Inflammatory macrophage treated with lipopolysaccharide for 1 hour (primary cell): ENCODE results near the gene PRR7.

Experiments used
- DNase-seq, 2 donors: peaks; one replicate each; pipeline ENCODE4 v3.0.0-alpha.2; 2020 to 2022

The PRR7 gene

GRCh38 chr5:177425196-177425800 is 21.3 kb upstream of the PRR7 start:
- DNase-seq: no peak

GRCh38 chr5:177425801-177426565 is 20.6 kb upstream of the PRR7 start:
- peak; percentile 100 for DNase-seq

GRCh38 chr5:177426566-177427210 is 19.9 kb upstream of the PRR7 start, which contains the start of gene GRK6:
TSS of gene GRK6 (plus strand) at chr5:177426676. CDS start at chr5:177426846, 170 bp downstream.
- no peak for DNase-seq

- DNase-seq: no peak
These were observed 19.3 kb upstream of the PRR7 start for GRCh38 chr5:177427211-177427822.

GRCh38 chr5:177427919-177428573 is 18.6 kb upstream of the PRR7 start:
- peak; percentile 27 to 28 for DNase-seq

- DNase-seq: no peak
These were observed 17.9 kb upstream of the PRR7 start for GRCh38 chr5:177428574-177429217.

GRCh38 chr5:177429248-177430040 is 17.2 kb upstream of the PRR7 start:
- peak; percentile 95 to 98 for DNase-seq

- no peak for DNase-seq
These were observed 16.3 kb upstream of the PRR7 start for GRCh38 chr5:177430140-177430951.

GRCh38 chr5:177430972-177431316 is 15.7 kb upstream of the PRR7 start:
- no peak for DNase-seq

GRCh38 chr5:177431317-177432142 is 15.1 kb upstream of the PRR7 start:
- no peak for DNase-seq

GRCh38 chr5:177432143-177432838 is 14.3 kb upstream of the PRR7 start:
- no peak for DNase-seq

- no peak for DNase-seq
These were observed 13.6 kb upstream of the PRR7 start for GRCh38 chr5:177432839-177433657.

- no peak for DNase-seq
These were observed 12.9 kb upstream of the PRR7 start for GRCh38 chr5:177433658-177434217.

- DNase-seq: no peak
These were observed 12.2 kb upstream of the PRR7 start for GRCh38 chr5:177434437-177434836.

- DNase-seq: no peak
These were observed 11.5 kb upstream of the PRR7 start for GRCh38 chr5:177434942-177435738.

- no peak for DNase-seq
These were observed 10.6 kb upstream of the PRR7 start for GRCh38 chr5:177435847-177436536.
